Muscle of arm (tissue), 12 donors: ENCODE measurements around the gene GALNT7. TPM values are rescaled to one million over a fixed set of nuclear protein-coding genes. Genes with fewer than 3 reads are reported as not detected.
"Not testable (repeated sequence)": the region's sequence is repeated elsewhere in the genome, so short reads cannot be mapped to it uniquely, and the experiment has no call there.

Experiments
- DNase-seq: peaks from one replicate; pipeline ENCODE4 v3.0.0-alpha.2; 2013
- polyA plus RNA-seq, 12 donors: library from polyadenylated mRNA; unstranded; fragments of 120-200 nt; gene quantifications; one replicate each; pipeline ENCODE4 v1.2.1, GENCODE V29; 2013; ENCODE audit not compliant: insufficient read length in 12 of 12

The GALNT7 gene
- polyA plus RNA-seq, 12 donors: 19.3 to 69.0 (median 34.7) TPM; not detected in 1

DNA sequence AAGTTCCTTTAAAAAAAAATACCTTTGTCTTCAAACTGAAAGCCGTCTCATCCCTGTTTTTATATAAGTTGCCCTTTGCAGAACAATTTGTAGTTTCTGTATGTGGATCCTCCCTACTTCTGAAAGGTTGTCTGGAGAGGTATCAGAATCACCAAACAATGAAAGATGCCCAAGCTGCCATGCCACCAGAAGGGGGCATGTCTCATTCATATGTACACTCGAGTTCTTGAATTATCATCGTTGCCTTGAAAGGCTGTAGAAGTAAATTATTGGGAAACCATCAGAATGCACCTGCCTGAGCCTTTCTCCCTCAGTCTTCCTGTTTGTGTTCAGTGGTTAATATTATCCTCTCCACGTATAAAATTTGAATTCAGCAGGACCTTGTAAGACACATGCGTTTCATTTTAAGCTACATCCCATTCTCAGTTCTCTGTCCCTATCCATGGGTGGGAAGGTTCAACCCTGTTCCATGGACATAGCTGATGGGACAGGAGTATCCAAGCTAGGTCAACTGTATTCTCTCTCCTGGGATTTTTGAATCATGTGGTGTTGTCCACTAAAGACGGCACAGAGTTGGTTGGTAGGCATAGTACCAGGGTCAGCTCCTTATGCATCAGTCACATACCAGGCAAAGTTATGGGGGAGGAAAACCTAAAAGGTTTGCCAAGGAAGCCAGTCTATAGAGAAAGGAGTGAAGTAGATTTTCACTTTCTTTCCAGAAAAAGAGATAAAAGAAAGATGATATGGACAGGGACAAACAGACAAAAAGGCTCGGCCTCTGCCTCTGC lies 24.0 kb downstream of the GALNT7 start:
- no peak for DNase-seq

- no peak for DNase-seq
Observed at GRCh38 chr4:173194157-173194556, 25.5 kb downstream of the GALNT7 start.

DNA sequence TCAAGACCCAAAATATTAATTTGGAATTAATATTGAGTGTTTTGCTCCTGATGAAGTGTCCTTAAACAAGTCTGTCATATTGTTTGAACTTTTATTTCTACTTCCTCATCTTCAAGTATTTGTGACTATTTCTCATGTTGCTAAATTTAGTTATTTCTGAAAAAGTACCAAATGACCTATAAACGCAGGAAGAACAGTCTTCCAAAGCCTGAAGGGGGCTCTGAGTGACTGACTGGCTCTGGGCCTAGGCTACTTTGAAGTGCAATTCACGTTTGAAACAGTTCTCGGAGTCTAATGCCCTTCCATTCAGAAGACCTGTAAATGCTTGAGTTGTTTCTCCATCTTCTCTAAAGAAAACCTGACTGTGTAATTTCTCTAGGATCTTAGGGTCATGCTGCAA lies 26.5 kb downstream of the GALNT7 start:
- DNase-seq: no peak

DNA sequence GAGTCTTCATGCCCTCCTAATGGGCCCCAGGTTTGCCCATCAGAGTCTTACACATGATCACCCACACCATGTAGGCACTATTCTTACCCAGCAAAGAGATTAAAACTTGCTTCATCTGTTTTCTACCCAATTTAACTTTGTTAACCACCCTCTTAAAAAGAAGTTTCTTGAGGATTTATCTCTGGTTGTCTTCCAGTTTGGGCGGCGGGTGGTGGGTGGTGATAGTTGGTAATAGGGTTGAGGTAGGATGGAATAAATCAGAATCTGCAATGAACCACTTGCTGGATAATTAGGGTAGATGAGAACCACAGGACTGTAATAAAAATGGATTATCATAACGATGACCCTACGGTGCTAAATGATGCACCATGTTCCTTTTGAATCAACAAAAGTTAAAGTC lies 30.9 kb downstream of the GALNT7 start:
- DNase-seq: no peak

DNA sequence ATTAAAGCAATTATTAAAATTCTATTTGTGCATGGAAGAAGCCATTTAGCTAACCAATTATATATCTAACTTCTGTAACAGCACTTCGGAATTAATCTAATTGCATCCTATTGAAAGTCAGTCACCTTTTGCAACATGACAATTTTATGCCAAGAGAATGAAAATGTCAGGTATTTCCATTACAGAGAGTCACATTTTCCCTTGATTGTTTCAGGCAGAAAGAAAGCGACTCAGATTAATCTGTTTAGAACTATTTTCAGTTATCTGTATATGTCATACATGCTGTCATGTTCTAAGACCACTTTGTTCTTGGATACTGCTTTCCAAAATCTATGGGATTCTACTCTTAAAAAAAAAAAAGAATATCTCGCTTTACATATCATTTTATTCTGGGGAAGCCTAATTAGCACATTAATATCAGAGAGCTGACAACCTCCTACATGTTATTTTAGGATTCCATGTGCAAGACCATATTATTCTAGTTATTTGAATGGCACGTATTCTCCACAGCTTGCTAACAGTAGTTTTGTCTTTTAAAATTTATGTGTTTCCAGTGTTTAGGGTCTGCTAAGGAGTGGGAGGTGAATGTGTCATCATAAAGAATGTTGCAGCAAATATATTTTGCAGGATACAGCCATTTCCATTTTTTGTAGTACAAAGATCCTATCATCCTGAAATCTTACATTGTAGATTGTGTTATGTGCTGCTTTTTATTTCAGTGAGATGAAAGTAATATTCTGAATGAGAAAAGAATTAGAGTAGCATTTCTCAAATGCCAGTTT lies 31.7 kb downstream of the GALNT7 start:
- no peak for DNase-seq

DNA sequence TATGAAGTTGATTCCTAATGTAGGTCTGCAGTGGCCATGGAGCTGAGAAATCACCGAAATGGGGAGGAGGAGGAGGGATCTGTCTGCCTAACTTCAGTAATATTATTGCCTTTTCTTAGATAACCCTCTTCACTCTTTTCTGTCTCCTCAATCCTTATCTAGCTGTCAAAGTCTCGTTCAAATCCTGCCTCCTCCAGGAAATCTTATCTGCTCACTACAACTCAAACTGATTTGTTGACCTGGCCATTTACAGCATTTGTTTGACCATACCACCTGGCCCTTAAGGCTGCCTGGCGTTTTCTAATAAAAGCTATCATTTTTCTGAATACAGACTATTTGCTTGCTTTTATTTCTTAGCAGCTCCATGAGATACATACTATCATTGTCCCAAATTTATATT lies 33.8 kb downstream of the GALNT7 start:
- no peak for DNase-seq

DNA sequence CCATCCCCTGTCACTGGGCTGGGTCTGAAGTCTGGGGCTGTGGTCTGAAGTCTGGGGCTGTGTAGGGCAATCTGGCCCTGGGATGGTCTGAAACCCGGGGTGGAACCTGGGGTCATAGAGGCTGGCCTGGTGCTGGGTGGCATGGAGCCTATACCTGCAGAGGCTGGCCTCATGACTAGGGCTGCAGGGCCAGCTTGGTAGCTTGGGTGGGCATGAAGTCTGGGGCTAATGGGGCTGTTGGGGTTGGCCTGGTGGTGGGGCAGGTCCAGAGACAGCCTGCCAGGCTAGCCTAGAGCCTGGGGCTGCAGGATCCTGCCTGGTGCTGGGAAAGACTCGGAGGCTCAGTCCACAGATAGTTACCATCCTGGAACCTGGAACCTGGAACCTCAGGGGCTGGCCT lies 37.0 kb downstream of the GALNT7 start:
- DNase-seq: no peak

DNA sequence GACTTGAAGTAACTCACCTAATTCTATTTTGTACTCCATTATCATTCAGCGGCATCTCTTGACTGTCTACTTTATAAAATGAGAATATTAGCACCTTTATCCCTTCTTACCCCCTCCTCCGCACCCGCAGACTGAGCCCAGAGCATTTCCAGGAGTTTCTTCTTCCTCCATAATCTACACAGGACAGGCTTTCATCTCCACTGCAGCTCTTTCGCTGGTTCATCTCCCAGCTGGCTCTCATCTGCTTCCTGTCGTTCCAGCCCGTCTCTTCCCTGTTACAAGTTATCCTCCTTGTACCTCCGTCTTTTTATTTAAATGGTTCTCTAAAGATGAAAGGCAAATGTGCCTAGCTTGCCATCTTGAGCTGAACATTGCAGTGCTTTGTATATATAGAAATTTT lies 39.8 kb downstream of the GALNT7 start:
- no peak for DNase-seq

DNA sequence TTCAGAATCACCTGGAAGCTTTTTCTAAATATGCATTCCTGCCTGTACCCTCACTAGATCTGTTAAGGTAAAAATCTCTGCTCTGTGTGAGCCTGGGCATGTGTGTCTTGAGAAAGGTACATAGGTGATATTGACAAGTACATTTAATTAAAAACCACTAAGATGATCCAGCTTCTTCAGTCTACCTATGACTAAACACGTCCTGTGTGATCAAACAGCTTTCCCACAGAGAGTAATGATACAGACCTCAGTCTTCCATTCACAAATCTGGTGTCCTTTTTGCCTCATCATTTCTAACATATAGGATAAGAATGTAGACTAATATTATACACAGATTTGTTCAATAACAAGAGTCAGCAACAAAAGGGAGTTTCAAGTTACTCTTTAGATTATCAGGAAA lies 42.6 kb downstream of the GALNT7 start:
- DNase-seq: no peak

- no peak for DNase-seq
Observed at GRCh38 chr4:173211838-173212237, 43.2 kb downstream of the GALNT7 start.

- DNase-seq: no peak
Observed at GRCh38 chr4:173212379-173212778, 43.8 kb downstream of the GALNT7 start.

- no peak for DNase-seq
Observed at GRCh38 chr4:173213296-173213695, 44.7 kb downstream of the GALNT7 start.

GRCh38 chr4:173214231-173214630 lies 45.6 kb downstream of the GALNT7 start:
- DNase-seq: no peak

- peak; percentile 46 for DNase-seq
Observed at GRCh38 chr4:173214661-173215060, 46.0 kb downstream of the GALNT7 start.

- no peak for DNase-seq
Observed at GRCh38 chr4:173217075-173217474, 48.5 kb downstream of the GALNT7 start.

- no peak for DNase-seq
Observed at GRCh38 chr4:173217727-173218126, 49.1 kb downstream of the GALNT7 start.

- DNase-seq: no peak
Observed at GRCh38 chr4:173218411-173219125, 50.0 kb downstream of the GALNT7 start.

GRCh38 chr4:173219126-173219437 lies 50.5 kb downstream of the GALNT7 start:
- not testable (repeated sequence) for DNase-seq

DNA sequence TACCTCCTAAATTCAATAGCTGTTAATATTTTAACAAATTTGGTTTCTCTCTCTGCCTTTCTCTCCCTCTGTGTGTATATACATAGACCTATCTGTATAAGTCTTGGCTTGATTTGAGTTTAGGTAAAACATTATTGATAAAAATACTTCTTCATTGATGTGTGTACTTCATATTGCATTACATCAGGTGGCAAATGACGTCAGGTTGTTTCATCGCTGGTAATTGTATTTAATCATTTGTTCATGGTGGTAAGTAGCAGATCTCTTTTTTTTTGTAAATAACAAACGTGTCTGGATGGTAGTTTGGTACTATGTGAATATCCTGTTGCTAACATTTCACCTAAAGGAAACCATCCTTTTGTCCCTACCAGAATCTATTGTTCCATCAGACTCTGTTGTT lies 55.1 kb downstream of the GALNT7 start:
- DNase-seq: no peak

DNA sequence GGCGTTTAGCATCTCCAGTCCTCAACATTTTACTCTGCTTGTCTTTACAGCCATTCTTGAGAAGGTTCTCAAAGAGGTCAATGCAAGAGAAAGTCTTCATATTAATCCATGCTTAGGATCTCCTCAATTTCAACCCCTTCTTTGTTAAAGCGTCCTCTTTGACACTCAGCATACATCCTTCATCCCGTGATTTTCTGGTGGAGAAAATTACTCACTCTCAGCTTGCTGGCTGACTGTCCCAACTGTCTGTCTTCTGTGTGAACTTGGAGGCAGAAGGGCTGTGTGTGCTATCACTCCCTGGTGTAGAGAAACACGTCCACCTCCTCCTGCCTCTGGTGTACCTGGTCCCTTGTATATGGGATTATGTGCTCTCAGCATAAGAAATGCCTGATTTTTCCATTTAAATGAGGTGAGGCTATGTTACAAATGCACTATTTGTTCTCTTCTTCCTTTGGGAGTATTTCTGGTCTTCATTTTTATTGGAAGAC lies 57.8 kb downstream of the GALNT7 start:
- DNase-seq: no peak

DNA sequence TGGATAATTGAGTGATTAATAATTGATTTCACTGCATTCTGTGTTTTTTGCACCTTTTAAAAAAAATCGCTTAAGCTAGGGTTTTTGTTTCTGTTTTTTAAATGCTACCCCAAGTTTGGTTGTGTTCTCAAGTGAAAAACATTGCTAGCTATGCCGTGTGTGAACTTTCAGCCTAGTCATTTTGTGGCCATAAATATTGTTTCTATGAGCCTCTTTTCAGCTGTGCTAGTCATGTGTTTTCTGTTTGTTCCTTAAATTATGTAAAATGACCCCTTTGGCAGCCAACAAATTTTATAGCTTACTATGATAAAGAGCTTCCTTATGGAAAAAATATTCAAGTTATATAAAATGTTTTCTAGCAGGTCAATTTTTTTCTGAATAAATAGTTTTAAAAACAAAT lies 59.1 kb downstream of the GALNT7 start:
- DNase-seq: no peak

- DNase-seq: no peak
Observed at GRCh38 chr4:173230062-173230461, 61.5 kb downstream of the GALNT7 start.

GRCh38 chr4:173231916-173232315 lies 63.3 kb downstream of the GALNT7 start:
- no peak for DNase-seq
